Activated CD8-positive, alpha-beta memory T cell treated with anti-CD3 and anti-CD28 coated beads, Interleukin-2, amount 50 U/mL, for 48 hours (primary cell): ENCODE measurements around the gene INSM2.

ENCODE experiments used
- DNase-seq: peaks from one replicate; pipeline ENCODE4 v3.0.0-alpha.2; 2020

The INSM2 gene

GRCh38 chr14:35533357-35534207, at the start of gene INSM2:
Gene INSM2, plus strand, starts transcription at chr14:35534164. Its CDS starts 89 bp downstream, at chr14:35534253.
- DNase-seq = peak; percentile 89

- DNase-seq = no peak
These were observed 41.4 kb upstream of the INSM2 start for GRCh38 chr14:35492569-35493014.

- DNase-seq = no peak
These were observed 38.7 kb upstream of the INSM2 start for GRCh38 chr14:35495278-35495677.

- DNase-seq = no peak
These were observed 34.8 kb upstream of the INSM2 start for GRCh38 chr14:35499180-35499579.

- no peak for DNase-seq
These were observed 30.3 kb upstream of the INSM2 start for GRCh38 chr14:35503646-35504045.

- DNase-seq = no peak
These were observed 29.7 kb upstream of the INSM2 start for GRCh38 chr14:35504260-35504659.

- no peak for DNase-seq
These were observed 27.5 kb upstream of the INSM2 start for GRCh38 chr14:35506461-35506860.

GRCh38 chr14:35506927-35507326, 27.0 kb upstream of the INSM2 start:
- DNase-seq = no peak

GRCh38 chr14:35509846-35510245, 24.1 kb upstream of the INSM2 start:
- DNase-seq = no peak

- DNase-seq = no peak
These were observed 21.2 kb upstream of the INSM2 start for GRCh38 chr14:35512765-35513164.

- DNase-seq = no peak
These were observed 18.0 kb upstream of the INSM2 start for GRCh38 chr14:35515916-35516315.

- DNase-seq = no peak
These were observed 14.0 kb upstream of the INSM2 start for GRCh38 chr14:35519986-35520385.

GRCh38 chr14:35525695-35526094, 8.3 kb upstream of the INSM2 start:
- no peak for DNase-seq

- DNase-seq = no peak
These were observed 7.0 kb upstream of the INSM2 start for GRCh38 chr14:35526962-35527361.

- no peak for DNase-seq
These were observed 1.8 kb upstream of the INSM2 start for GRCh38 chr14:35531960-35532747.

- no peak for DNase-seq
These were observed 1.1 kb upstream of the INSM2 start for GRCh38 chr14:35532783-35533356.

GRCh38 chr14:35534208-35534872, 376 bp downstream of the INSM2 start:
- DNase-seq = peak; percentile 61

- DNase-seq = peak; percentile 84
These were observed 1.0 kb downstream of the INSM2 start for GRCh38 chr14:35534873-35535482.

- no peak for DNase-seq
These were observed 1.6 kb downstream of the INSM2 start for GRCh38 chr14:35535483-35536112.

GRCh38 chr14:35539969-35540368, 6.0 kb downstream of the INSM2 start:
- no peak for DNase-seq

GRCh38 chr14:35543006-35543405, 9.0 kb downstream of the INSM2 start:
- no peak for DNase-seq

GRCh38 chr14:35549551-35549950, 15.6 kb downstream of the INSM2 start:
- DNase-seq = no peak
